ENCODE data around the gene DOHH. TPM values are rescaled to one million over a fixed set of nuclear protein-coding genes. Genes with fewer than 3 reads are reported as not detected.

The DOHH gene
- total and polyA plus RNA-seq, 9 of the 15 experiments (the other 6 are each of a cell fraction or from before 2014, with no cell fraction given): 0.14 to 47.2 (median 5.1) TPM

- TF ChIP-seq PRDM10 (IDR thresholded peaks at IDR 0.05; ENCODE audit: partially characterized antibody) (no peak), E2F5 (CRISPR knock-in tag; IDR thresholded peaks at IDR 0.05) (no peak), CLOCK (CRISPR knock-in tag; IDR thresholded peaks at IDR 0.05; ENCODE audit: borderline replicate concordance) (no peak), RBM15 (IDR thresholded peaks at IDR 0.05; ENCODE audit: insufficient read depth, low read length) (no peak), MAFF (IDR thresholded peaks at IDR 0.05; ENCODE audit: low read length) (no peak), ZNF551 (CRISPR knock-in tag; IDR thresholded peaks at IDR 0.05) (no peak), E2F3 (CRISPR knock-in tag; IDR thresholded peaks at IDR 0.05) (no peak), JUN (IDR thresholded peaks at IDR 0.05; ENCODE audit: borderline replicate concordance, low read depth, low read length) (no peak), JUN (CRISPR knock-in tag; IDR thresholded peaks at IDR 0.05; ENCODE audit: borderline replicate concordance) (no peak), CREB3 (tag; conservative IDR thresholded peaks at IDR 0.05; ENCODE audit: low read depth) (no peak), ESRRB (CRISPR knock-in tag; IDR thresholded peaks at IDR 0.05; ENCODE audit: borderline replicate concordance) (no peak), ZBTB43 (CRISPR knock-in tag; IDR thresholded peaks at IDR 0.05) (no peak), ZFP30 (CRISPR knock-in tag; IDR thresholded peaks at IDR 0.05; ENCODE audit: borderline replicate concordance) (no peak), NKRF (IDR thresholded peaks at IDR 0.05; ENCODE audit: borderline replicate concordance) (no peak), ZNF830 (CRISPR knock-in tag; IDR thresholded peaks at IDR 0.05) (no peak)
Measured at GRCh38 chr19:3471954-3472655, 28.4 kb downstream of the DOHH start (continued).
